Ovary (tissue), 3 donors: ENCODE data around the gene TPRX1.

Experiments used
- POLR2A ChIP-seq: fragments of 450-650 bp; IDR thresholded peaks from one replicate; pipeline ENCODE4 v1.6.1; 2017; ENCODE audit warnings: antibody characterized with exemption, mild to moderate bottlenecking, moderate library complexity
- TF ChIP-seq, protein P1 (sequence below), 3 donors: fragments of 450-650 bp in 2 of 3; fragments of 200-600 bp in 1 of 3; IDR thresholded peaks; one replicate each; pipeline versions ENCODE4 v1.5.1 to v1.8.0; 2016 to 2022; ENCODE audit warnings: antibody characterized with exemption in 3 of 3, mild to moderate bottlenecking in 1 of 3
- donor health status: DM: no; HTN: no; CAD: no.

DNA sequence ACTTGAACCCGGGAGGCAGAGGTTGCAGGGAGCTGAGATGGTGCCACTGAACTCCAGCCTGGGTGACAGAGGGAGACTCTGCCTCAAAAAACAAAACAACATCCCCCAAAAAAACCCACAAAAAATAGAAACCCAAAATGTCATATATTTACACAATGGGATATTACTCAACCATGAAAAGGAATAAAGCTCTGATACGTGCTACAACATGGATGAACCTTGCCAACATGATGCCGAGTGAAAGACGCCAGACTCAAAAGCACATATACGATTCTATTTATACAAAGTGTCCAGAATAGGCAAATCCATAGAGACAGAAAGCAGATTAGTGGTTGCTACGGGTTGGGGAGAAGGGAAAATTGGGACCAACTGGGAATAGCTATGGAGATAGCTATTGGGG, 2.1 kb upstream of the TPRX1 start:
- TF ChIP-seq, protein P1, sequence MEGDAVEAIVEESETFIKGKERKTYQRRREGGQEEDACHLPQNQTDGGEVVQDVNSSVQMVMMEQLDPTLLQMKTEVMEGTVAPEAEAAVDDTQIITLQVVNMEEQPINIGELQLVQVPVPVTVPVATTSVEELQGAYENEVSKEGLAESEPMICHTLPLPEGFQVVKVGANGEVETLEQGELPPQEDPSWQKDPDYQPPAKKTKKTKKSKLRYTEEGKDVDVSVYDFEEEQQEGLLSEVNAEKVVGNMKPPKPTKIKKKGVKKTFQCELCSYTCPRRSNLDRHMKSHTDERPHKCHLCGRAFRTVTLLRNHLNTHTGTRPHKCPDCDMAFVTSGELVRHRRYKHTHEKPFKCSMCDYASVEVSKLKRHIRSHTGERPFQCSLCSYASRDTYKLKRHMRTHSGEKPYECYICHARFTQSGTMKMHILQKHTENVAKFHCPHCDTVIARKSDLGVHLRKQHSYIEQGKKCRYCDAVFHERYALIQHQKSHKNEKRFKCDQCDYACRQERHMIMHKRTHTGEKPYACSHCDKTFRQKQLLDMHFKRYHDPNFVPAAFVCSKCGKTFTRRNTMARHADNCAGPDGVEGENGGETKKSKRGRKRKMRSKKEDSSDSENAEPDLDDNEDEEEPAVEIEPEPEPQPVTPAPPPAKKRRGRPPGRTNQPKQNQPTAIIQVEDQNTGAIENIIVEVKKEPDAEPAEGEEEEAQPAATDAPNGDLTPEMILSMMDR (IDR thresholded peaks at IDR 0.05), result no peak
- TF ChIP-seq POLR2A, result no peak
